ENCODE measurements around the gene MSRB3. TPM values are rescaled to one million over a fixed set of nuclear protein-coding genes. Genes with fewer than 3 reads are reported as not detected.

The MSRB3 gene
- total RNA-seq, result 7.8 and 8.3 TPM in 2 replicates
- long read RNA-seq, full-length matches to known transcripts, result 10 of 13 reads
- long read RNA-seq, partial matches to known transcripts, result 0 of 13 reads
- long read RNA-seq, other reads (novel, unspliced or antisense), result 3 of 13 reads

GRCh38 chr12:65278576-65279368 lies at the start of gene MSRB3:
Gene MSRB3, plus strand, starts transcription at chr12:65278683. Its CDS starts 29,897 bp downstream, at chr12:65308580.
- H3K4me1 Mint-ChIP-seq, result peaks cover 11% of the 10 kb centered on the region
- peak within 1 kb of the TSS; percentile 89 for H3K4me3 Mint-ChIP-seq
- H3K36me3 Mint-ChIP-seq (ENCODE audit: low read depth), result no peaks in the 10 kb centered on the region
- no peaks in the 10 kb centered on the region for H3K9me3 Mint-ChIP-seq
- peak; percentile 65 for DNase-seq (ENCODE audit: low read depth, low spot score)
- H3K27ac Mint-ChIP-seq (ENCODE audit: unreplicated experiment), result no peak within 1 kb of the TSS
- TF ChIP-seq, protein P1, sequence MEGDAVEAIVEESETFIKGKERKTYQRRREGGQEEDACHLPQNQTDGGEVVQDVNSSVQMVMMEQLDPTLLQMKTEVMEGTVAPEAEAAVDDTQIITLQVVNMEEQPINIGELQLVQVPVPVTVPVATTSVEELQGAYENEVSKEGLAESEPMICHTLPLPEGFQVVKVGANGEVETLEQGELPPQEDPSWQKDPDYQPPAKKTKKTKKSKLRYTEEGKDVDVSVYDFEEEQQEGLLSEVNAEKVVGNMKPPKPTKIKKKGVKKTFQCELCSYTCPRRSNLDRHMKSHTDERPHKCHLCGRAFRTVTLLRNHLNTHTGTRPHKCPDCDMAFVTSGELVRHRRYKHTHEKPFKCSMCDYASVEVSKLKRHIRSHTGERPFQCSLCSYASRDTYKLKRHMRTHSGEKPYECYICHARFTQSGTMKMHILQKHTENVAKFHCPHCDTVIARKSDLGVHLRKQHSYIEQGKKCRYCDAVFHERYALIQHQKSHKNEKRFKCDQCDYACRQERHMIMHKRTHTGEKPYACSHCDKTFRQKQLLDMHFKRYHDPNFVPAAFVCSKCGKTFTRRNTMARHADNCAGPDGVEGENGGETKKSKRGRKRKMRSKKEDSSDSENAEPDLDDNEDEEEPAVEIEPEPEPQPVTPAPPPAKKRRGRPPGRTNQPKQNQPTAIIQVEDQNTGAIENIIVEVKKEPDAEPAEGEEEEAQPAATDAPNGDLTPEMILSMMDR (conservative IDR thresholded peaks at IDR 0.05), result peak; percentile 28
- peaks cover 24% of the 10 kb centered on the region for H3K27me3 Mint-ChIP-seq (ENCODE audit: low read depth)

- H3K27me3 Mint-ChIP-seq (ENCODE audit: low read depth), result no peaks in the 10 kb centered on the region
- no peak for DNase-seq (ENCODE audit: low read depth, low spot score)
- no peak overlapping the region for H3K27ac Mint-ChIP-seq (ENCODE audit: unreplicated experiment)
- H3K4me1 Mint-ChIP-seq, result no peaks in the 10 kb centered on the region
- H3K4me3 Mint-ChIP-seq, result no peak overlapping the region
- H3K9me3 Mint-ChIP-seq, result peaks cover 20% of the 10 kb centered on the region
- TF ChIP-seq, protein P1 (conservative IDR thresholded peaks at IDR 0.05), result no peak
- H3K36me3 Mint-ChIP-seq (ENCODE audit: low read depth), result peaks cover 48% of the 10 kb centered on the region
Measured at GRCh38 chr12:65229441-65229840, 49.0 kb upstream of the MSRB3 start.

DNA sequence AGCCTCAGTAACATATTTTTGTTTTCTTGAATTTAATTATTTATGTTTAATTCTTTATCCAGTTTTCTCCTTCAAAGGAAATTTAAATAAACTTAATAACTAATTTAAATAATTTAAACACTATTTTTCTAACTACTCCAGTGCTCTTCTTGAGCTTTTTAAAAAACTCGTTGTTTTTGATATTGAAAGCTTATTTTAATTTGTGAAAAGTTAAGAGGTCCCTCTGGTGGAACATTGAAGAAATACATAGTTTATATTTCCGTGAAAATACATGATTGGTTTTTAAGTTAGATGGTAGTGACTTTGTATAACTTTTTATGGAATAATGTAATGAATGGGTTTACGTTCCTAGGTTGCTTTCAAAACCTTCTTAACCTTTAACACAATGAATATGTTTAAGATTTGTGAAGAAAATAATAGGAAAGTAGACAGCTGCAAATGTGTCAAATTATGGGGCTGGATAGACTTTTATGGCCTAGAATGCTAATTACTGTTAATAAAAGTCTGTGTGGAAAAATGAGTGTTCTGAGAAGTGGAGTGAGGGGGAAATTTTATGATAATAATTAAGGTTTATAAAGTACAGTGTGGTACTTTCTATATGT lies 45.9 kb upstream of the MSRB3 start:
- TF ChIP-seq, protein P1 (conservative IDR thresholded peaks at IDR 0.05), result peak; percentile 67
- Mint-ChIP-seq H3K27ac (ENCODE audit: unreplicated experiment) (no peak overlapping the region), H3K9me3 (peaks cover 14% of the 10 kb centered on the region), H3K36me3 (ENCODE audit: low read depth) (peaks cover 24% of the 10 kb centered on the region), H3K4me3 (no peak overlapping the region), H3K4me1 (no peaks in the 10 kb centered on the region), H3K27me3 (ENCODE audit: low read depth) (no peaks in the 10 kb centered on the region)
- DNase-seq (ENCODE audit: low read depth, low spot score), result no peak

GRCh38 chr12:65237153-65237552 lies 41.3 kb upstream of the MSRB3 start:
- H3K27ac Mint-ChIP-seq (ENCODE audit: unreplicated experiment), result no peak overlapping the region
- H3K4me3 Mint-ChIP-seq, result no peak overlapping the region
- TF ChIP-seq, protein P1 (conservative IDR thresholded peaks at IDR 0.05), result no peak
- H3K4me1 Mint-ChIP-seq, result no peaks in the 10 kb centered on the region
- H3K36me3 Mint-ChIP-seq (ENCODE audit: low read depth), result peaks cover 2% of the 10 kb centered on the region
- H3K9me3 Mint-ChIP-seq, result no peaks in the 10 kb centered on the region
- DNase-seq (ENCODE audit: low read depth, low spot score), result no peak
- H3K27me3 Mint-ChIP-seq (ENCODE audit: low read depth), result no peaks in the 10 kb centered on the region

- Mint-ChIP-seq H3K4me3 (no peak overlapping the region), H3K27ac (ENCODE audit: unreplicated experiment) (no peak overlapping the region), H3K36me3 (ENCODE audit: low read depth) (peaks cover 7% of the 10 kb centered on the region), H3K9me3 (no peaks in the 10 kb centered on the region), H3K4me1 (no peaks in the 10 kb centered on the region), H3K27me3 (ENCODE audit: low read depth) (no peaks in the 10 kb centered on the region)
- TF ChIP-seq, protein P1 (conservative IDR thresholded peaks at IDR 0.05), result no peak
- DNase-seq (ENCODE audit: low read depth, low spot score), result no peak
Measured at GRCh38 chr12:65238609-65239008, 39.9 kb upstream of the MSRB3 start.

All from neural crest cell (in vitro differentiated cells).